ENCODE measurements around the gene TTYH1. TPM values are rescaled to one million over a fixed set of nuclear protein-coding genes. Genes with fewer than 3 reads are reported as not detected.

Gene TTYH1
- total and polyA plus RNA-seq, 12 donors = 0.61 to 4.0 (median 1.6) TPM; not detected in 4

DNA sequence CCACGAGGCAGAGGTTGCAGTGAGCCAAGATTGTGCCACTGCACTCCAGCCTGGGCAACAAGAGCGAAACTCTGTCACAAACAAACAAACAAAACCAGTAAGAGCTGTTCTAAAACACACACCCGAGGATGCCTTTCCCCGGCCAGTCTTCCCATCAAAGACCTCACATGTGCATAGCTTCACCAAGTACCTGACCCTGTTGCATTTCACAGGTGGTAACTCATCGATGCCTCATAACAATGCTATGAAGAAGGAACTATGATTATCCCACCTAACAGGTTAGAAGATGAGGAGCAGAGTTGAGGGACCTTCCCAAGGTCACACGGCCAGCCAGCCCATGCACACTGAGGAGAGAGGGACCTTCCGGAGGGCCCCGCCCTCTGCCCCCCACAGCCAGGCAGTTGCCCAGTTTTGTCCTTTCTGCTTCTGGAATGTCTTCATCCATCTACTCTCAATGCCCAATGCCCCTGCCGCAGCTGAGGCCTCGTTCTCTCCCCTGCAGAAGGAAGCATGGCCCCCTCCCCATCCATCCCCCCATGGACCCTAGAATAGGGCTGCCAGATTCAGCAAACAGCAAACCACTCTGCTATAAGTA lies 17.0 kb downstream of the TTYH1 start:
- DNase-seq = peak in 1 of 7 donors; percentile 13
- Histone ChIP-seq H3K4me1 (replicated peaks in 1 of 2) (peaks cover 12 to 27% of the 10 kb centered on the region in 2 donors), H3K27me3 (peaks cover 11% of the 10 kb centered on the region), H3K27ac (no peak overlapping the region), H3K4me3 (no peak overlapping the region), H3K36me3 (replicated peaks in 1 of 2) (no peaks in the 10 kb centered on the region), H3K9me3 (replicated peaks in 1 of 3) (no peaks in the 10 kb centered on the region)
- 52 to 69% (median 66%) methylated on average over 9 to 10 of the region's 10 CpGs for WGBS, 4 donors
- intact Hi-C loops (cut with DNase I) = no loop called here
- TF ChIP-seq, protein P1, sequence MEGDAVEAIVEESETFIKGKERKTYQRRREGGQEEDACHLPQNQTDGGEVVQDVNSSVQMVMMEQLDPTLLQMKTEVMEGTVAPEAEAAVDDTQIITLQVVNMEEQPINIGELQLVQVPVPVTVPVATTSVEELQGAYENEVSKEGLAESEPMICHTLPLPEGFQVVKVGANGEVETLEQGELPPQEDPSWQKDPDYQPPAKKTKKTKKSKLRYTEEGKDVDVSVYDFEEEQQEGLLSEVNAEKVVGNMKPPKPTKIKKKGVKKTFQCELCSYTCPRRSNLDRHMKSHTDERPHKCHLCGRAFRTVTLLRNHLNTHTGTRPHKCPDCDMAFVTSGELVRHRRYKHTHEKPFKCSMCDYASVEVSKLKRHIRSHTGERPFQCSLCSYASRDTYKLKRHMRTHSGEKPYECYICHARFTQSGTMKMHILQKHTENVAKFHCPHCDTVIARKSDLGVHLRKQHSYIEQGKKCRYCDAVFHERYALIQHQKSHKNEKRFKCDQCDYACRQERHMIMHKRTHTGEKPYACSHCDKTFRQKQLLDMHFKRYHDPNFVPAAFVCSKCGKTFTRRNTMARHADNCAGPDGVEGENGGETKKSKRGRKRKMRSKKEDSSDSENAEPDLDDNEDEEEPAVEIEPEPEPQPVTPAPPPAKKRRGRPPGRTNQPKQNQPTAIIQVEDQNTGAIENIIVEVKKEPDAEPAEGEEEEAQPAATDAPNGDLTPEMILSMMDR (IDR thresholded peaks at IDR 0.05) = no peak
- TF ChIP-seq POLR2A (IDR thresholded peaks at IDR 0.05) = no peak

- DNase-seq = peak in 1 of 7 donors; percentile 13
- Histone ChIP-seq H3K36me3 (replicated peaks in 1 of 2) (no peaks in the 10 kb centered on the region), H3K27me3 (peaks cover 11% of the 10 kb centered on the region), H3K9me3 (replicated peaks in 1 of 3) (no peaks in the 10 kb centered on the region), H3K4me3 (no peak overlapping the region), H3K4me1 (replicated peaks in 1 of 2) (peaks cover 12 to 27% of the 10 kb centered on the region in 2 donors), H3K27ac (no peak overlapping the region)
- intact Hi-C loops (cut with DNase I) = no loop called here
- TF ChIP-seq, protein P1 (IDR thresholded peaks at IDR 0.05) = no peak
- TF ChIP-seq POLR2A (IDR thresholded peaks at IDR 0.05) = no peak
- WGBS, 4 donors = 75 to 87% (median 81%) methylated on average over 5 of the region's 5 CpGs
Measured at GRCh38 chr19:54433697-54434096, 18.4 kb downstream of the TTYH1 start.

- Histone ChIP-seq H3K4me1 (replicated peaks in 1 of 2) (peaks cover 12 to 27% of the 10 kb centered on the region in 2 donors), H3K36me3 (replicated peaks in 1 of 2) (no peaks in the 10 kb centered on the region), H3K4me3 (no peak overlapping the region), H3K27ac (no peak overlapping the region), H3K9me3 (replicated peaks in 1 of 3) (no peaks in the 10 kb centered on the region), H3K27me3 (peaks cover 11% of the 10 kb centered on the region)
- intact Hi-C loops (cut with DNase I) = no loop called here
- TF ChIP-seq, protein P1 (IDR thresholded peaks at IDR 0.05) = no peak
- TF ChIP-seq POLR2A (IDR thresholded peaks at IDR 0.05) = no peak
- WGBS, 4 donors = 44 to 56% (median 48%) methylated on average over 16 to 23 of the region's 23 CpGs
- DNase-seq = peak in 2 of 7 donors; percentile 19 to 40
Measured at GRCh38 chr19:54434112-54434872, 19.0 kb downstream of the TTYH1 start.

- TF ChIP-seq, protein P1 (IDR thresholded peaks at IDR 0.05) = no peak
- TF ChIP-seq POLR2A (IDR thresholded peaks at IDR 0.05) = no peak
- Histone ChIP-seq H3K9me3 (replicated peaks in 1 of 3) (no peaks in the 10 kb centered on the region), H3K4me3 (no peak overlapping the region), H3K4me1 (replicated peaks in 1 of 2) (peaks cover 12 to 27% of the 10 kb centered on the region in 2 donors), H3K27me3 (peaks cover 9% of the 10 kb centered on the region), H3K36me3 (replicated peaks in 1 of 2) (no peaks in the 10 kb centered on the region), H3K27ac (no peak overlapping the region)
- WGBS, 4 donors = 35 to 47% (median 44%) methylated on average over 9 to 11 of the region's 11 CpGs
- intact Hi-C loops (cut with DNase I) = no loop called here
- peak in 1 of 7 donors; percentile 27 for DNase-seq
Measured at GRCh38 chr19:54434873-54435214, 19.6 kb downstream of the TTYH1 start.

Data from adrenal gland (tissue), 12 donors.